ENCODE results near the gene PKNOX1.

GRCh38 chr21:43015906-43016540 lies 41.7 kb downstream of the PKNOX1 start:
- TF ChIP-seq CTCF (IDR thresholded peaks at IDR 0.05) = no peak
- no peak for TF ChIP-seq EP300 (IDR thresholded peaks at IDR 0.05)
- TF ChIP-seq POLR2AphosphoS5 (IDR thresholded peaks at IDR 0.05) = no peak
- no peak for TF ChIP-seq POLR2A (IDR thresholded peaks at IDR 0.05)
